ENCODE data around the gene BCL11A.

GRCh38 chr2:60473546-60473945, 79.9 kb downstream of the BCL11A start:
- TF ChIP-seq POLR2A (IDR thresholded peaks at IDR 0.05; ENCODE audit: low read length) (no peak), CTCF (IDR thresholded peaks at IDR 0.05) (no peak), EP300 (IDR thresholded peaks at IDR 0.05) (no peak), RARB (CRISPR knock-in tag; IDR thresholded peaks at IDR 0.05) (no peak), FOSL2 (IDR thresholded peaks at IDR 0.05) (no peak), FOSL2 (CRISPR knock-in tag; IDR thresholded peaks at IDR 0.05) (no peak), RAD21 (conservative IDR thresholded peaks at IDR 0.05 in 1 of 2, IDR thresholded peaks at IDR 0.05 in 1 of 2) (no peak), RCOR1 (IDR thresholded peaks at IDR 0.05; ENCODE audit: low read depth, low read length) (no peak), NFE2L2 (conservative IDR thresholded peaks at IDR 0.05; ENCODE audit: low read length) (no peak)
- TF ChIP-seq, protein P1, sequence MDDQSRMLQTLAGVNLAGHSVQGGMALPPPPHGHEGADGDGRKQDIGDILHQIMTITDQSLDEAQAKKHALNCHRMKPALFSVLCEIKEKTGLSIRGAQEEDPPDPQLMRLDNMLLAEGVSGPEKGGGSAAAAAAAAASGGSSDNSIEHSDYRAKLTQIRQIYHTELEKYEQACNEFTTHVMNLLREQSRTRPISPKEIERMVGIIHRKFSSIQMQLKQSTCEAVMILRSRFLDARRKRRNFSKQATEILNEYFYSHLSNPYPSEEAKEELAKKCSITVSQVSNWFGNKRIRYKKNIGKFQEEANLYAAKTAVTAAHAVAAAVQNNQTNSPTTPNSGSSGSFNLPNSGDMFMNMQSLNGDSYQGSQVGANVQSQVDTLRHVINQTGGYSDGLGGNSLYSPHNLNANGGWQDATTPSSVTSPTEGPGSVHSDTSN (IDR thresholded peaks at IDR 0.05), result no peak
- TF ChIP-seq, protein P2, sequence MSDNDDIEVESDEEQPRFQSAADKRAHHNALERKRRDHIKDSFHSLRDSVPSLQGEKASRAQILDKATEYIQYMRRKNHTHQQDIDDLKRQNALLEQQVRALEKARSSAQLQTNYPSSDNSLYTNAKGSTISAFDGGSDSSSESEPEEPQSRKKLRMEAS (IDR thresholded peaks at IDR 0.05), result no peak
